HG02798 (cell line): ENCODE results near the gene VARS1.

Experiments used
- ATAC-seq: cut with Tn5 transposase; IDR thresholded peaks from one replicate; pipeline ENCODE4 v1.9.1; 2021; ENCODE audit warnings: mild to moderate bottlenecking; ENCODE audit not compliant: unreplicated experiment, poor library complexity

Gene VARS1

DNA sequence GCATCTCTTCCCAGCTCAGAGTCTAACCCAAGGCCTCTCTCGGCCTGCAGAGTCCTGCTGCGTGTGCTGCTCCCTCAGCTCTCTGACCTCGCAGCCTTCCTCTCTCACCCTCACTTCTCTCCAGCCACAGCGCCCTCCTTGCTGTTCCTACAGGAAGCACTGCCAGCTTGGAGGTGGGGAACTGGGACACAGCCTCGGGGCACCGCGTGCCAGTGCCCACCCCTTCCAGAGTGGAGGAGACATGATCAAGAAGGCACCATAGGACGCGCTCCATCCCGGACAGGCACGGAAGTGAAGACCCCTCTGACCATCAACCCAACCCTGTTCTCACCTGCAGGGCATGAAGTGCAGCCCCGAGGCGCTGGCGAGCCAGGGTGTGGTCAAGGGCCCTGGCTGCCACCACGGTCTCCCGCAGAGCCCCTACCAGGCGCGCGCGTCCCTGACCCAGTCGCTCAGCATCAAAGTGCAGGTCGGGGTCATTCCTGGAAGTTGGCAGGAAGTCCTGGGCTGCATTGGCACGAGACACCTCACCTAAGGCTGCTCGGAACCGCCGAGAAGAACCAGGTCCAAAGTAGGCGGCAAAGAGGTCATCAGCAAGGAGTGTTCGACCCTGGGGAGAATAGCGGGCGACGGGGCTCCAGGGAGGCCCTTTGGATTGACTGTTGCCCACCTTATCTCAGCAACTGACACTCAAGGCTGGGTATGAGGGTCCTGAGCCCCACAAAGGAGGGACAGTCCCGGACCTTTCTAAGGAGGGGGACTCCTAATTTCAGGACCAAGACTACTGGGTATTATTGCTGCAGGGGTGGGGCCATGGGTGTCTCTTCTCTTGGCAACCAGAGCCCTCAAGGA, 19.7 kb downstream of the VARS1 start:
- ATAC-seq, result no peak

GRCh38 chr6:31775184-31775583, 20.4 kb downstream of the VARS1 start:
- ATAC-seq, result no peak

- ATAC-seq, result no peak
Observed at GRCh38 chr6:31771992-31772358, 23.6 kb downstream of the VARS1 start.

DNA sequence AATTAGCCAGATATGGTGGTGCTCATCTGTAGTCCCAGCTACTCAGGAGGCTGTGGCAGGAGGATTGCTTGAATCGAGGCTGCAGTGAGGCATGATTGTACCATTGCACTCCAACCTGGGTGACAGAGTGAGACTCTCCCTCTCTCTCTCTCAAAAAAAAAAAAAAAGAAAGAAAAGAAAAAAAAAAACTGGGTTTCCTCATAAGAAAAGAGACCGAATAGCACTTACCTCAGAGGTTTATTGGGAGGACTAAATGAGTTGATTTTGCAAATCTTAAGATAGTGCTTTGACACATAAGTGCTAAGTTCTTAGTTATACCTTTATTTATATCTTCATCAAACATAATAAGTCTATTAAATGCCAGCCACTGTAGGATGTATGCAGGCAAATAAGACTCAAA, 24.7 kb downstream of the VARS1 start:
- ATAC-seq, result no peak

DNA sequence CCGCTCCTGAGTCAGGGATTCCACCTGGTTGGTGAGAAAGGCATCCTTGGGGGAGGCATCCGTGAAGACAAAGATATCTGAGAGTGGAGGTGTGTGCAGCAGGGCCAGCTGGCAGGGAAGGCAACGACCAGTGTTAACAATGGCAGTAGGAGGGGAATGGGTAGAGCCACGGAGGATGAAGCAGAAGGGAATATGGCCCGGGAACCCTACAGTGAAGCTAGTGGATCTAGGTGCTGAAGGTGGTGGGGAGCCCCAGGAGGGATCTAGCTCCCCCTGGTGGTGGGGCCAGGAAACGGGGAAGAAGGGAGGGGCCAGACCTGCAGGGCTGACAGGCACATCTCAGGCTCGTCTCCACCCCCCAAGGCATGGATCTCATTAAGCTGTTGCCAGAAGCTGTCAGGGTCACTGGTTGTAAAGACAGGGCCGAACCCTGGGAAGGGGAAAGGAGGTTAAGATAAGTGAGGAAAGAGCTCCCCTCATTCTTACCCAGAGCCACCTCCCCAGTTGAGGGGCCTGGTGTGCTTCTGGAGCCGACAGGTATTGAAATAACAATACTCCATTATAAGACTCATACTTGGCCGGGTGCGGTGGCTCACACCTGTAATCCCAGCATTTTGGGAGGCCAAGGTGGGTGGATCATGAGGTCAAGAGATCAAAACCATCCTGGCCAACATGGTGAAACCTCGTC, 25.7 kb downstream of the VARS1 start:
- no peak for ATAC-seq

DNA sequence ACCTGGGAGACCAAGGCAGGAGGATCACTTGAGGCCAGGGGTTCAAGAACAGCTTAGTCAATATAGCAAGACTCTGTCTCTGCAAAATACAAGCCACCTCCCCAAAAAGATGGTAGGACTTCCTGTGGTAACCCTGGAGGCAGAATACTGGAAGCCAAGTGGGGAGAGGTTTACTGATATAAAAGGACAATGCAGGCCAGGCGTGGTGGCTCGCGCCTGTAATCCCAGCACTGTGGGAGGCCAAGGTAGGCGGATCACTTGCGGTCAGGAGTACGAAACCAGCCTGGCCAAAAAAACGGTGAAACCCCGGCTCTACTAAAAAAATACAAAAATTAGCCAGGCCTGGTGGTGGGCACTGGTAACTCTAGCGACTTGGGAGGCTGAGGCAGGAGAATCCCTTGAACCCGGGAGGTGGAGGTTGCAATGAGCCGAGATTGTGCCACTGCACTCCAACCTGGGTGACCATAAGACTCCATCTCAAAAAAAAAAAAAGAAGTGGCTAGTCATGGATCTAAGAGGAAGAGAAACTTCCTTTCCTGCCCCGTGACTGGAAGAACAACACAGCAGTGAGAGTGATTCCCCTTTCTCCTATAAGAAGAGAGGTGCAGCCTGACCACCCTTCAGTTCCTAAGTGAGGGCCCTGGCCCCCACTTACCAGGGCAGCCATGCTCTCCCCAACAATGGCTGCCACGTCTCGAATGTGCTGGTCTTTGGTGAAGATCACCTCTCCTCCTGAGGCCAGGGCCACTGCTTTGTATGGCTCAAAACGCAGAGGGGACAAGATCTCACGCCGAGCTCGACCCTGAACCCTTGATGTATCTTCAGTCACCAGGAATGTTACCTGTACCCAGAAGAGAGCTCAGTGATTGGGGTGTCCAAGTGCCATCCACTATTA, 26.9 kb downstream of the VARS1 start:
- ATAC-seq, result no peak

DNA sequence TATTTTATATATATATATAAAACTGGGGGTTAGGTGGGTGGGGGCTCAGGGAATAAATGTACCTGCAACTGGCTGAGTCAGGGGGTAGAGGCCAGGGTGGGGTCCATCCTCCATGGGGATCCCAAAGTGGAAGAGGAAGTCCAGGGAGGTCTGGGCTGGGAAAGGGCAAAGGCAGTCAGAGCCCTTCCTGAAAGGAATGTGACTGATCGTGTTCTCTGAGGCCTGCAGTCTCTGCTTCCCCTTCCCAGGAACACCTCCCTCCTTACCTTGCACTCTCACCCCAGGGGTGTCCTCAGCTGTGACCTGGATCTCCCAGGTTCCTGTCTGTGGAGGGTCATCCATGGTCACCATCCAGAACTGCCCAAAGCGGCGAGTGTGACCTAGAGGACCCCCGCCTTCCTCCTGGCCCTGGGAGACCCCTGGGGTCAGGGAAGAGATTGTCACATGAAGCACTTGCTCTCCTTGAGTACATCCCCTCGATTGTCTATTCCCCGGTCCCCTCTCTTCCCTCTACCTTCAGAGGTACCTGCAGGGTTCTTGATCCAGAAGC, 28.4 kb downstream of the VARS1 start:
- no peak for ATAC-seq

DNA sequence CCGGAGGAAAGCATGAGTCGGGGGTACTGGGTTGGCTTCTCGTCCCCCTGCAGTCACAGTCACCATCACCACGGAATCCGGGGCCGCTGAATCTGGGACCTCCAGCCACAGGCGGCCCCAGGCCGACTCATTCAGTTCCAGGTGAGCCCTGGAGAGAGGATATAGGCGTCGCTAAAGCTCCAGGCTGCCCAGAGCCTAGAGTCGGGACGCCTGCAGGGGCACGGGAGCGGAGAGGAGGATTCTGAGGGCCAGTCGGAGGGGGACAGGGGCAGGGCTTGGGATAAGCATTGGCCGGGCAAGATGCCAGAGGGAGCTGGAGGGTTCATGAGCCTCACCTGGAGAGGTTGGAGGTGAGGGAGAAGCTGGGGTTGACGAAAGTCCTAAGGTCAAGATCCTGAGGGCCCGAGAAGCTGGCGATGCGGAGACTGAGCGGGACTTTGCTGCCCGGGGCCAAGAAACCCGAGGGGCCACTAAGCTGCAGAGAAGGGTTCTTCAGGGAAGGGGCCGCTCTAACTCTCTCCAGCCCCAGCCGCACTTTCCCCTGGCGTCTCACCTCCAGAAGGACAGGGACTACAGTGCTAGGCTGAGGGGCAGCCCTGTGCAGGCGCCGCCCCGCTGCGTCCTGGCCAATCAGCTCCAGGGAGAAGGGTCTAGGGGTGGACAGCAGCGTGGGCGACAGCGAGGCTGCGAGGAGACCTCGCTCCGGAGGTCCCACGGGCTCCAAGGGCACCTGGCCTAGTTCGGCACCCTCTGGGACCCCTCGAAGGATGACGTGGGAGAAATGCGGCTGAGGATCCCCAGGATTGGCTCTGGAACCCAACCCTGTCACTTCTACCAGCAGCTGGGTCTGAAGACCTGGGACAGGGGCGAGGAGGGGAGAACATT, 29.4 kb downstream of the VARS1 start:
- no peak for ATAC-seq

- ATAC-seq, result no peak
Observed at GRCh38 chr6:31765559-31765909, 30.0 kb downstream of the VARS1 start.

- ATAC-seq, result no peak
Observed at GRCh38 chr6:31764198-31764597, 31.4 kb downstream of the VARS1 start.

DNA sequence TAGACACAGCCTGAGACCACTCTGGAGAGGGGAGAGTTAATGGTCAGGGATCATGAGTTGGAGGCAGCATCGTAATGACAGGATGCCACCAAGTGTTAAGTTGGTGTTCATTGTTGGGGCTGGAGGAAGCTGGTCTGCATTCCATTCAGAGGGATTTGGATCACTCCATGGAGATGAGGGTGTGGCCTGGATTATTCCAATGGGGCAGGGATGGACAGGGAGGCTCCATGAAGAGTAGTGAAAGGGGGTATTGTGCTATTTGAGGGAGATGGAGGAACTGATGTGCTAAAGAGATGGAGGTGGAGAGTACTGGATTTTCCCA, 32.0 kb downstream of the VARS1 start:
- no peak for ATAC-seq

- ATAC-seq, result no peak
Observed at GRCh38 chr6:31762878-31763618, 32.5 kb downstream of the VARS1 start.

- no peak for ATAC-seq
Observed at GRCh38 chr6:31762356-31762755, 33.2 kb downstream of the VARS1 start, which contains the start of gene SAPCD1. SAPCD1 (plus strand) TSS chr6:31762656; CDS start chr6:31763055, 399 bp downstream.

GRCh38 chr6:31761343-31761742, 34.2 kb downstream of the VARS1 start:
- no peak for ATAC-seq

DNA sequence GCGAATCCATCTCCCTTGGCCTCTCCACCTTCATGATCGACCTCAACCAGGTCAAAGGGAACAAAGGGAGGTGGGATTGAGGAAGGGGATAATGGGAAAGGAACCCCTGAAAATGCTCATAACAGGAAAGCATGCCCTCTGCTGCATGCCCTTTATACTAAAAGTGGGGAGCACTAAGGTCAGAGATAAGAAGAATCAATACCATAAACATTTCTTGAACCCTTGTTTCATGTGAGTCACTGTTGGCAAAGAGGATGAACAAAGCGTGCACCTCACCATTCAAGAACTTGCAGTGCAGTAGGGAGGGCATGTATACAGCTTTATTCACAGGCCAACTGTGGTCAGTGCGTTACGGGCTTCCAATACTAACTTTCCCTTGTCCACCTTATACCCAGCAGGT, 34.8 kb downstream of the VARS1 start:
- no peak for ATAC-seq

- no peak for ATAC-seq
Observed at GRCh38 chr6:31758281-31758680, 37.3 kb downstream of the VARS1 start.

- ATAC-seq, result no peak
Observed at GRCh38 chr6:31752739-31753319, 42.7 kb downstream of the VARS1 start.

DNA sequence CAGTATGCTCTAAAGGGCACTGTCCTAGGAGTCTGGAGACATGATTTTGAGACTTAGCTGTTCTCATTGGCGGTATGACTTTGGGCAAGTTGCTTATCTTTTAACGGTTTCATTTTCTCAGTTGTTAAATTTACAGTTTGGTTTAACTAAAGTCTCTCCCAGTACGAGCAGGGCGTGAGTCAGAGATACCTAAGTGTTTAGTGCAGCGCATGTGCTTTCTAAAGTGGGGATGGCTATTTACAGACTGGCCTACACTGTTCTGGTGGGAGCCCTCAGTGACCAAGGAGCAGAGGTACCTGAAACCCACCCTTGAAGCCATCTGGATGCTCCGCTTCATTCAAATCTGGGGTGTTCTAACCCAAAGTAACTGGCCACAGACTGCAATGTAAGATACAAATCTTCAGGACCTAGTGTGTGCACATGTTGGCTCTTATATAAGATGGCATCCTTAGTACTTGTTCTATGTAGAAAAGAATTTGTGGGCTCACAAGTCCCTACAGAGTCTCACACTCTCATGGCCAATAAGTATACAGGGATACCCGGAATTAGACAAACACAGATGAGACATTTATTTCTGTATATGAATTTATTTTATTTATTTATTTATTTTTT, 45.0 kb downstream of the VARS1 start:
- ATAC-seq, result no peak
